Measurements from ENCODE around the gene S100Z. TPM values are rescaled to one million over a fixed set of nuclear protein-coding genes. Genes with fewer than 3 reads are reported as not detected.
"Not testable (repeated sequence)": the region's sequence is repeated elsewhere in the genome, so short reads cannot be mapped to it uniquely, and the experiment has no call there.

The S100Z gene
- total and polyA plus RNA-seq, 2 experiments from 2014 or later = not detected

GRCh38 chr5:76901522-76901921, 51.7 kb downstream of the S100Z start:
- no peak overlapping the region for H2AFZ ChIP-seq
- H3K27me3 ChIP-seq (replicated peaks; ENCODE audit: insufficient read depth) = no peaks in the 10 kb centered on the region
- H3K9me3 ChIP-seq (ENCODE audit: low read depth) = no peaks in the 10 kb centered on the region
- no peak overlapping the region for H3K4me2 ChIP-seq (ENCODE audit: unreplicated experiment)
- H3K27ac ChIP-seq = no peak overlapping the region
- no peak for DNase-seq
- no peaks in the 10 kb centered on the region for H4K20me1 ChIP-seq (ENCODE audit: insufficient read depth)
- H3F3A ChIP-seq (ENCODE audit: insufficient read depth) = no peaks in the 10 kb centered on the region
- no peak overlapping the region for H3K4me3 ChIP-seq
- H3K36me3 ChIP-seq (ENCODE audit: low read depth) = no peaks in the 10 kb centered on the region
- H3K4me1 ChIP-seq (ENCODE audit: insufficient read depth) = no peaks in the 10 kb centered on the region
- in situ Hi-C loops (cut with MboI) = no loop called here
- no peak for TF ChIP-seq EZH2phosphoT487 (IDR thresholded peaks at IDR 0.05; ENCODE audit: insufficient read depth, low read depth)
- no peak for TF ChIP-seq EZH2 (IDR thresholded peaks at IDR 0.05; ENCODE audit: insufficient read depth, poor library complexity, severe bottlenecking)
- H3K9ac ChIP-seq = no peak overlapping the region
- H3K9me2 ChIP-seq (ENCODE audit: insufficient read depth) = no peaks in the 10 kb centered on the region
- 9 to 17% methylated on average over 3 of the region's 3 CpGs for WGBS, 2 experiments (ENCODE audit: low coverage in 1 of 2, low lambda C conversion rate in 2 of 2, missing lambda C conversion rate in 2 of 2)
- H3K79me2 ChIP-seq (ENCODE audit: insufficient read depth) = no peaks in the 10 kb centered on the region

DNA sequence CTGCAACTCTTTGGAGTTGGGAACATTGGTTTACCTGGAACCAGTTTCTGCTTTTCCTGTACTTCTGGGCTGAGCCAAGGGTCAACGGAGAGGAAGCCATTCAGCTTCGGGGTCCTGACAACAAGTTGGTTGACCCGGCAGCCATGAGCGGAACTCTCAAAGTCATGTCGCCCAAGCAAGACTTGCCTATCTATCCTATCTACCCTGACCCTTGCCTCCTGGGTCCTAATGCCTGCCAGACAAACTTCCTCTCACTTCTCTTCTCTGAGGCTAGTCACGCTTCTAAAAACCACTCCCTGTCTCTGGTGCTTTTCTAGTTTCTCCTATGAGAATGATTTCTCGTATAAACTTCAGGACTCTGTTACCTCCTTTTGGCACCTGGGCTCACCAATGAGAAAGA, 58.4 kb downstream of the S100Z start:
- H3K9me2 ChIP-seq (ENCODE audit: insufficient read depth) = no peaks in the 10 kb centered on the region
- 60 to 66% methylated on average over 6 to 7 of the region's 7 CpGs for WGBS, 2 experiments (ENCODE audit: low coverage in 1 of 2, low lambda C conversion rate in 2 of 2, missing lambda C conversion rate in 2 of 2)
- H3K27ac ChIP-seq = no peak overlapping the region
- no peak overlapping the region for H3K4me2 ChIP-seq (ENCODE audit: unreplicated experiment)
- H3K79me2 ChIP-seq (ENCODE audit: insufficient read depth) = no peaks in the 10 kb centered on the region
- no peak for DNase-seq
- H3K9me3 ChIP-seq (ENCODE audit: low read depth) = no peaks in the 10 kb centered on the region
- no peak overlapping the region for H2AFZ ChIP-seq
- H3K36me3 ChIP-seq (ENCODE audit: low read depth) = no peaks in the 10 kb centered on the region
- no peaks in the 10 kb centered on the region for H3K4me1 ChIP-seq (ENCODE audit: insufficient read depth)
- no peaks in the 10 kb centered on the region for H3K27me3 ChIP-seq (replicated peaks; ENCODE audit: insufficient read depth)
- H3F3A ChIP-seq (ENCODE audit: insufficient read depth) = no peaks in the 10 kb centered on the region
- in situ Hi-C loops (cut with MboI) = no loop called here
- H3K4me3 ChIP-seq = no peak overlapping the region
- H3K9ac ChIP-seq = no peak overlapping the region
- TF ChIP-seq EZH2phosphoT487 (IDR thresholded peaks at IDR 0.05; ENCODE audit: insufficient read depth, low read depth) (no peak), EZH2 (IDR thresholded peaks at IDR 0.05; ENCODE audit: insufficient read depth, poor library complexity, severe bottlenecking) (no peak)
- no peaks in the 10 kb centered on the region for H4K20me1 ChIP-seq (ENCODE audit: insufficient read depth)

DNA sequence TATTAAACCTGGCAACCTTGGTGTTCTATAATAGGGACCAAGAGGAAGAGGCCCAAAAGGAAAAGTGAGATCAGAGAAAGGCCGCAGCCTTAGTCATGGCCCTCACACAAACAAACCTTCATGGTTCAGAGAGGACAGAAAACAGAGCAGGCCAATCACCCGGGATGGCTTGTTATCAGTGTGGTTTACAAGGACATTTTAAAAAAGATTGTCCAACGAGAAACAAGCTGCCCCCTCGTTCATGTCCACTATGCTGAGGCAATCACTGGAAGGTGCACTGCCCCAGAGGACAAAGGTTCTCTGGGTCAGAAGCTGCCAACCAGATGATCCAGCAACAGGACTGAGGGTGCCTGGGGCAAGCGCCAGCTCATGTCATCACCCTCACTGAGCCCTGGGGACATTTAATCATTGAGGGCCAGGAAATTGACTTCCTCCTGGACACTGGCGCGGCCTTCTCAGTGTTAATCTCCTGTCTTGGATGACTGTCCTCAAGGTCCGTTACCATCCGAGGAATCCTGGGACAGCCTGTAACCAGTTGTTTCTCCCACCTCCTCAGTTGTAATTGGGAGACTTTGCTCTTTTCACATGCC, 60.6 kb downstream of the S100Z start:
- DNase-seq; H3K4me1 ChIP-seq (ENCODE audit: insufficient read depth): not testable (repeated sequence)

GRCh38 chr5:76914671-76915070, 64.9 kb downstream of the S100Z start:
- H3F3A ChIP-seq (ENCODE audit: insufficient read depth); H2AFZ ChIP-seq; H3K4me3 ChIP-seq; H3K27me3 ChIP-seq (replicated peaks; ENCODE audit: insufficient read depth); H3K4me1 ChIP-seq (ENCODE audit: insufficient read depth); H3K79me2 ChIP-seq (ENCODE audit: insufficient read depth); H3K36me3 ChIP-seq (ENCODE audit: low read depth); H3K4me2 ChIP-seq (ENCODE audit: unreplicated experiment); DNase-seq; H3K9me3 ChIP-seq (ENCODE audit: low read depth); in situ Hi-C loops (cut with MboI); H3K9me2 ChIP-seq (ENCODE audit: insufficient read depth); H4K20me1 ChIP-seq (ENCODE audit: insufficient read depth); H3K27ac ChIP-seq; H3K9ac ChIP-seq: not testable (repeated sequence)
- WGBS, 2 experiments (ENCODE audit: low coverage in 1 of 2, low lambda C conversion rate in 2 of 2, missing lambda C conversion rate in 2 of 2) = 68 to 84% methylated on average over 11 to 14 of the region's 14 CpGs

More for the DNA sequence above, 60.6 kb downstream of the S100Z start:
- H3K79me2 ChIP-seq (ENCODE audit: insufficient read depth); H3K9ac ChIP-seq; in situ Hi-C loops (cut with MboI); H3K27ac ChIP-seq; H3K4me3 ChIP-seq; H3K9me3 ChIP-seq (ENCODE audit: low read depth); H3K9me2 ChIP-seq (ENCODE audit: insufficient read depth); H2AFZ ChIP-seq; H4K20me1 ChIP-seq (ENCODE audit: insufficient read depth); H3K27me3 ChIP-seq (replicated peaks; ENCODE audit: insufficient read depth); H3K4me2 ChIP-seq (ENCODE audit: unreplicated experiment); H3K36me3 ChIP-seq (ENCODE audit: low read depth); H3F3A ChIP-seq (ENCODE audit: insufficient read depth): not testable (repeated sequence)
- WGBS, 2 experiments (ENCODE audit: low coverage in 1 of 2, low lambda C conversion rate in 2 of 2, missing lambda C conversion rate in 2 of 2) = 47 to 56% methylated on average over 9 of the region's 9 CpGs

DNA sequence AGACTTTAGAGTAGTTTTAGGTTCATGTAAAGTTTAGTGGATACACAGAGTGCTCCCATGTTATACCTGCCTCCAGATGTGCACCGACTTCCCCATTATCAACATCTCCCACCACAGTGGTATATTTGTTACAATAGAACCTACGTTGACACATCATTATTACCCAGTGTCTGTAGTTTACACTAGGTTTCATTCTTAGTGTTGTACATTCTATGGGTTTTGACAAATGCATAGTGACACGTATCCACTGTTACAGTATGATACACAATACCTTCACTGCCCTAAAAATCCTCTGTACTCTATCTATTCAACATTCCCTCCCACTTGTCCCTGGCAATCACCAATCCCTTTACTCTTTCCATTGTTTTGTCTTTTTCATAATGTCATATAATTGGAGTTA, 68.7 kb downstream of the S100Z start:
- no peak for DNase-seq
- in situ Hi-C loops (cut with MboI) = no loop called here
- Histone ChIP-seq H3K4me2 (ENCODE audit: unreplicated experiment) (no peak overlapping the region), H3K9me3 (ENCODE audit: low read depth) (no peaks in the 10 kb centered on the region), H3K4me3 (no peak overlapping the region), H3K4me1 (ENCODE audit: insufficient read depth) (no peaks in the 10 kb centered on the region), H2AFZ (no peak overlapping the region), H3F3A (ENCODE audit: insufficient read depth) (no peaks in the 10 kb centered on the region), H3K27me3 (replicated peaks; ENCODE audit: insufficient read depth) (no peaks in the 10 kb centered on the region; the same call in 1 of the 2 replicates), H3K79me2 (ENCODE audit: insufficient read depth) (no peaks in the 10 kb centered on the region), H3K9me2 (ENCODE audit: insufficient read depth) (no peaks in the 10 kb centered on the region), H4K20me1 (ENCODE audit: insufficient read depth) (no peaks in the 10 kb centered on the region), H3K9ac (no peak overlapping the region), H3K27ac (no peak overlapping the region), H3K36me3 (ENCODE audit: low read depth) (no peaks in the 10 kb centered on the region)
- TF ChIP-seq EZH2phosphoT487 (IDR thresholded peaks at IDR 0.05; ENCODE audit: insufficient read depth, low read depth) = no peak
- no peak for TF ChIP-seq EZH2 (IDR thresholded peaks at IDR 0.05; ENCODE audit: insufficient read depth, poor library complexity, severe bottlenecking)
- 25 to 30% methylated on average over 3 of the region's 3 CpGs for WGBS, 2 experiments (ENCODE audit: low coverage in 1 of 2, low lambda C conversion rate in 2 of 2, missing lambda C conversion rate in 2 of 2)
